Activated naive CD4-positive, alpha-beta T cell (primary cell): Measurements from ENCODE around the gene GRPR.
"Not testable (repeated sequence)": the region's sequence is repeated elsewhere in the genome, so short reads cannot be mapped to it uniquely, and the experiment has no call there.

Experiments
- DNase-seq, 4 experiments: peaks; one replicate each; lab custom pipeline; 2025; lab: John Stamatoyannopoulos, UW

GRPR gene

GRCh38 chrX:16183843-16184242, 60.5 kb downstream of the GRPR start:
- DNase-seq = not testable (repeated sequence)

GRCh38 chrX:16185725-16186136, 62.4 kb downstream of the GRPR start:
- no peak for DNase-seq

- no peak for DNase-seq
Measured at GRCh38 chrX:16186380-16187007, 63.1 kb downstream of the GRPR start.

GRCh38 chrX:16187024-16187760, 63.8 kb downstream of the GRPR start:
- DNase-seq = no peak

- DNase-seq = no peak
Measured at GRCh38 chrX:16188687-16189086, 65.3 kb downstream of the GRPR start.

- no peak for DNase-seq
Measured at GRCh38 chrX:16191605-16192004, 68.2 kb downstream of the GRPR start.

GRCh38 chrX:16196829-16197228, 73.5 kb downstream of the GRPR start:
- no peak for DNase-seq

GRCh38 chrX:16199343-16199742, 76.0 kb downstream of the GRPR start:
- no peak for DNase-seq

- no peak for DNase-seq
Measured at GRCh38 chrX:16202943-16203342, 79.6 kb downstream of the GRPR start.
